Endometrium (tissue), 2 donors: ENCODE measurements around the gene ASMT.
"Not testable (repeated sequence)": the region's sequence is repeated elsewhere in the genome, so short reads cannot be mapped to it uniquely, and the experiment has no call there.

Experiments used
- FAIRE-seq: peaks from 2 replicates; lab custom pipeline; 2012; peaks lifted over from hg19 to GRCh38; lab: Jason Lieb, UNC
- donor health status: control.
- donor health status: control.

Gene ASMT

GRCh38 chrX:1597345-1598020, 17.4 kb upstream of the ASMT start:
- FAIRE-seq: no peak

- no peak for FAIRE-seq
Measured at GRCh38 chrX:1598021-1598875, 16.6 kb upstream of the ASMT start.

- no peak for FAIRE-seq
Measured at GRCh38 chrX:1598876-1599790, 15.7 kb upstream of the ASMT start.

GRCh38 chrX:1599791-1600405, 15.0 kb upstream of the ASMT start:
- FAIRE-seq: no peak

GRCh38 chrX:1600406-1601050, 14.3 kb upstream of the ASMT start:
- no peak for FAIRE-seq

- FAIRE-seq: no peak
Measured at GRCh38 chrX:1601051-1601767, 13.7 kb upstream of the ASMT start.

GRCh38 chrX:1601768-1602085, 13.1 kb upstream of the ASMT start:
- no peak for FAIRE-seq

GRCh38 chrX:1602299-1602698, 12.6 kb upstream of the ASMT start:
- no peak for FAIRE-seq

GRCh38 chrX:1606496-1606895, 8.4 kb upstream of the ASMT start:
- FAIRE-seq: no peak

GRCh38 chrX:1609311-1609710, 5.5 kb upstream of the ASMT start:
- FAIRE-seq: no peak

GRCh38 chrX:1609762-1610161, 5.1 kb upstream of the ASMT start:
- no peak for FAIRE-seq

- no peak for FAIRE-seq
Measured at GRCh38 chrX:1610166-1610565, 4.7 kb upstream of the ASMT start.

- no peak for FAIRE-seq
Measured at GRCh38 chrX:1610736-1611135, 4.1 kb upstream of the ASMT start.

GRCh38 chrX:1612641-1613286, 2.1 kb upstream of the ASMT start:
- no peak for FAIRE-seq

GRCh38 chrX:1618689-1619088, 3.8 kb downstream of the ASMT start:
- no peak for FAIRE-seq

- no peak for FAIRE-seq
Measured at GRCh38 chrX:1623691-1624090, 8.8 kb downstream of the ASMT start.

GRCh38 chrX:1624158-1624860, 9.4 kb downstream of the ASMT start:
- FAIRE-seq: not testable (repeated sequence)

- FAIRE-seq: not testable (repeated sequence)
Measured at GRCh38 chrX:1624861-1625215, 10.0 kb downstream of the ASMT start.

- no peak for FAIRE-seq
Measured at GRCh38 chrX:1629244-1629643, 14.4 kb downstream of the ASMT start.

- no peak for FAIRE-seq
Measured at GRCh38 chrX:1646009-1646408, 31.1 kb downstream of the ASMT start.
